ENCODE measurements around the gene ZNF684. TPM values are rescaled to one million over a fixed set of nuclear protein-coding genes. Genes with fewer than 3 reads are reported as not detected.
"Not testable (repeated sequence)": the region's sequence is repeated elsewhere in the genome, so short reads cannot be mapped to it uniquely, and the experiment has no call there.

ZNF684 gene
- total RNA-seq, 1 donor: 4.1 TPM

DNA sequence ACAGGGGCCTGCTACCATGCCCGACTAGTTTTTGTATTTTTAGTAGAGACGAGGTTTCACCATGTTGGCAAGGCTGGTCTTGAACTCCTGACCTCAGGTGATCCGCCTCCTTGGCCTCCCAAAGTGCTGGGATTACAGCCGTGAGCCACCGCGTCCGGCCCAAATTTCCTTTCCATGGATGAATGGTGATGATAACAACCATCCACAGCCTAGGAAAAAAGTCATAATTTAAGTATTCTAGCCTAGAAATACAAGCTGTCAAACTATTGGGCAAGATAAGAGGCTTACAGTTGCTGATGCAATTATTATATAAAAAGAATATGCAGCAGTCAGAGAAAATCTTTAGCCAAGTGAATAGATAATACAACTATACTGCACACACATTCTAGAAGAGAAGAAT, 23.4 kb downstream of the ZNF684 start:
- not testable (repeated sequence) for H3K4me1 ChIP-seq (ENCODE audit: insufficient read depth, low read length); H3K4me3 ChIP-seq (ENCODE audit: low read length); H3K27me3 ChIP-seq (ENCODE audit: insufficient read depth, low read length); H3K9me3 ChIP-seq (ENCODE audit: low read depth, low read length)

- H3K4me3 ChIP-seq (ENCODE audit: low read length): no peak overlapping the region
- H3K27me3 ChIP-seq (ENCODE audit: insufficient read depth, low read length): no peaks in the 10 kb centered on the region
- no peaks in the 10 kb centered on the region for H3K4me1 ChIP-seq (ENCODE audit: insufficient read depth, low read length)
- H3K9me3 ChIP-seq (ENCODE audit: low read depth, low read length): no peaks in the 10 kb centered on the region
Measured at GRCh38 chr1:40556121-40556520, 24.7 kb downstream of the ZNF684 start.

- not testable (repeated sequence) for H3K27me3 ChIP-seq (ENCODE audit: insufficient read depth, low read length); H3K9me3 ChIP-seq (ENCODE audit: low read depth, low read length); H3K4me1 ChIP-seq (ENCODE audit: insufficient read depth, low read length); H3K4me3 ChIP-seq (ENCODE audit: low read length)
Measured at GRCh38 chr1:40558241-40558640, 26.8 kb downstream of the ZNF684 start.

DNA sequence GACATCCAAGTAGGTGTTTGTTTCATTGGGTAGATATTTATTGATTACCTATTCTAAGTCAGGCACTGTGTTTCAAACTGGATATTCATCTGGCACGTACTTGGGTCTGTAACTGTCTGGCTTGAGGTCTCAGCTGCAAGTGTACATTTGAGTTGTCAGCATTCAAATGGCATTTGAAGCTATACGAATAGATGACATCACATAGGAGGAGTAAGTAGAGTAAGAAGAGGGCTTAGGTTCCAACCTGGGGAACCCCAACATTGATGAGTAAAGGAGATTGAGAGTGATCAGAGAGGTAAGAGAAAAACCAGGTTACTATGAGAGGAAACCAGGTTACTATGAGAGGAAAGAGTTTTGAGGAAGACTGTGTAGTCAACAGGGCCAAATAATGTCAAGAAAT, 30.7 kb downstream of the ZNF684 start:
- no peak overlapping the region for H3K4me3 ChIP-seq (ENCODE audit: low read length)
- no peaks in the 10 kb centered on the region for H3K27me3 ChIP-seq (ENCODE audit: insufficient read depth, low read length)
- no peaks in the 10 kb centered on the region for H3K4me1 ChIP-seq (ENCODE audit: insufficient read depth, low read length)
- H3K9me3 ChIP-seq (ENCODE audit: low read depth, low read length): no peaks in the 10 kb centered on the region

GRCh38 chr1:40563266-40563665, 31.8 kb downstream of the ZNF684 start:
- Histone ChIP-seq H3K27me3 (ENCODE audit: insufficient read depth, low read length) (no peaks in the 10 kb centered on the region), H3K4me3 (ENCODE audit: low read length) (no peak overlapping the region), H3K4me1 (ENCODE audit: insufficient read depth, low read length) (no peaks in the 10 kb centered on the region), H3K9me3 (ENCODE audit: low read depth, low read length) (no peaks in the 10 kb centered on the region)

DNA sequence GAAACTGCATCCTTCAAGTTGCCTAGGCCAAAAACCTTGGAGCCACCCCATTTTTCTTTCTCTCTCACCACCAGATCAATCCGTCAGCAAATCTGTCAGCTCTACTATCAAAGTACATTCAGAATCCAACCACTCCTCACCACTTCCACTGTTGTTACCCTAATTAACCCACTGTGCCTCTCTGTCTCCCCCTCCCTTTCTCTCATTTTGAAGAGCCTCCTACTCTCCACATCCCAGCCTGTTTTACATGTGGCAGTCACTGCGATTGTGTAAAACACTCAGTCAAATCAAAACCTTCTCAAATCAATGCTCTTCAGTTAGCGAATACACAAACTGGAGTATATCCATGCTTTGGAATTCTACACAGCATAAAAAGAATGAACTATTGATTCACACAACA, 33.1 kb downstream of the ZNF684 start:
- H3K9me3 ChIP-seq (ENCODE audit: low read depth, low read length): no peaks in the 10 kb centered on the region
- H3K4me1 ChIP-seq (ENCODE audit: insufficient read depth, low read length): no peaks in the 10 kb centered on the region
- no peak overlapping the region for H3K4me3 ChIP-seq (ENCODE audit: low read length)
- no peaks in the 10 kb centered on the region for H3K27me3 ChIP-seq (ENCODE audit: insufficient read depth, low read length)

- Histone ChIP-seq H3K4me3 (ENCODE audit: low read length) (no peak overlapping the region), H3K4me1 (ENCODE audit: insufficient read depth, low read length) (no peaks in the 10 kb centered on the region), H3K9me3 (ENCODE audit: low read depth, low read length) (no peaks in the 10 kb centered on the region), H3K27me3 (ENCODE audit: insufficient read depth, low read length) (no peaks in the 10 kb centered on the region)
Measured at GRCh38 chr1:40564913-40565312, 33.5 kb downstream of the ZNF684 start.

DNA sequence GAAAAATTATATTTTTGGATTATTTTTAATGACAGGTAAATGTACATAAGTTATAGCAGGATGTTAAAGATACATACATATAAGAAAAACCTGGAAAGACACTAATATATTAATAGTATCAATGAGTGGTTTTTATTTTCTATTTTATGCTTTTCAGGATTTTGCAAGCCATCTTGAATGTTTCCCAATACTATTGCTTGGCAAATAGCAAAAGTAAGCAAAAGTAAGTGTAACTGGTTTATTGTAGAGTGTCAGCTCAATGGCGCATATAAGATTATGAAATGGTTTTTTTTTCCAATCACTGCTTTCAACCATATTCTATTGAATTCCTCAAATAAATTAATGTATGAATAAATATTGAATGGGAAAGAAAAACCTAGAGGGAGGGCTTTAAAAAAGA, 36.4 kb downstream of the ZNF684 start:
- H3K4me3 ChIP-seq (ENCODE audit: low read length): no peak overlapping the region
- H3K27me3 ChIP-seq (ENCODE audit: insufficient read depth, low read length): no peaks in the 10 kb centered on the region
- H3K9me3 ChIP-seq (ENCODE audit: low read depth, low read length): no peaks in the 10 kb centered on the region
- no peaks in the 10 kb centered on the region for H3K4me1 ChIP-seq (ENCODE audit: insufficient read depth, low read length)

- not testable (repeated sequence) for H3K4me3 ChIP-seq (ENCODE audit: low read length); H3K27me3 ChIP-seq (ENCODE audit: insufficient read depth, low read length)
Measured at GRCh38 chr1:40574805-40575204, 43.4 kb downstream of the ZNF684 start.

GRCh38 chr1:40575336-40575735, 43.9 kb downstream of the ZNF684 start:
- H3K9me3 ChIP-seq (ENCODE audit: low read depth, low read length): no peaks in the 10 kb centered on the region
- no peak overlapping the region for H3K4me3 ChIP-seq (ENCODE audit: low read length)
- no peaks in the 10 kb centered on the region for H3K4me1 ChIP-seq (ENCODE audit: insufficient read depth, low read length)
- no peaks in the 10 kb centered on the region for H3K27me3 ChIP-seq (ENCODE audit: insufficient read depth, low read length)

More at GRCh38 chr1:40574805-40575204, 43.4 kb downstream of the ZNF684 start:
- not testable (repeated sequence) for H3K9me3 ChIP-seq (ENCODE audit: low read depth, low read length); H3K4me1 ChIP-seq (ENCODE audit: insufficient read depth, low read length)

- Histone ChIP-seq H3K4me3 (ENCODE audit: low read length) (no peak overlapping the region), H3K4me1 (ENCODE audit: insufficient read depth, low read length) (no peaks in the 10 kb centered on the region)
Measured at GRCh38 chr1:40582116-40582515, 50.7 kb downstream of the ZNF684 start.

DNA sequence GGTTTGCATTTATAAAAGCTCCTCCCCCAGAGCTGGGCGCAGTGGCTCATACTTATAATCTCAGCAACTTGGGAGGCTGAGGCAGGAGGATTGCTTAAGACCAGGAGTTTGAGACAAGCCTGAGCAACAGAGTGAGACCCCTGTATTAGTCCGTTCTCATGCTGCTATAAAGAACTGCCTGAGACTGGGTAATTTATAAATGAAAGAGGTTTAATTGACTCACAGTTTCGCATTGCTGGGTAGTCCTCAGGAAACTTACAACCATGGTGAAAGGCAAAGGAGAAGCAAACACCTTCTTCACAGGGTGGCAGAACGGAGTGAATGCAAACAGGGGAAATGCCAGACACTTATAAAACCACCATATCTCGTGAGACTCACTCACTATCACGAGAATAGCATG, 52.5 kb downstream of the ZNF684 start:
- Histone ChIP-seq H3K9me3 (ENCODE audit: low read depth, low read length) (no peaks in the 10 kb centered on the region), H3K27me3 (ENCODE audit: insufficient read depth, low read length) (no peaks in the 10 kb centered on the region), H3K4me3 (ENCODE audit: low read length) (no peak overlapping the region), H3K4me1 (ENCODE audit: insufficient read depth, low read length) (no peaks in the 10 kb centered on the region)

More at GRCh38 chr1:40582116-40582515, 50.7 kb downstream of the ZNF684 start:
- Histone ChIP-seq H3K27me3 (ENCODE audit: insufficient read depth, low read length) (no peaks in the 10 kb centered on the region), H3K9me3 (ENCODE audit: low read depth, low read length) (no peaks in the 10 kb centered on the region)

GRCh38 chr1:40588586-40588985, 57.1 kb downstream of the ZNF684 start:
- no peak overlapping the region for H3K4me3 ChIP-seq (ENCODE audit: low read length)
- H3K4me1 ChIP-seq (ENCODE audit: insufficient read depth, low read length): peaks cover 8% of the 10 kb centered on the region
- no peaks in the 10 kb centered on the region for H3K27me3 ChIP-seq (ENCODE audit: insufficient read depth, low read length)
- H3K9me3 ChIP-seq (ENCODE audit: low read depth, low read length): no peaks in the 10 kb centered on the region

DNA sequence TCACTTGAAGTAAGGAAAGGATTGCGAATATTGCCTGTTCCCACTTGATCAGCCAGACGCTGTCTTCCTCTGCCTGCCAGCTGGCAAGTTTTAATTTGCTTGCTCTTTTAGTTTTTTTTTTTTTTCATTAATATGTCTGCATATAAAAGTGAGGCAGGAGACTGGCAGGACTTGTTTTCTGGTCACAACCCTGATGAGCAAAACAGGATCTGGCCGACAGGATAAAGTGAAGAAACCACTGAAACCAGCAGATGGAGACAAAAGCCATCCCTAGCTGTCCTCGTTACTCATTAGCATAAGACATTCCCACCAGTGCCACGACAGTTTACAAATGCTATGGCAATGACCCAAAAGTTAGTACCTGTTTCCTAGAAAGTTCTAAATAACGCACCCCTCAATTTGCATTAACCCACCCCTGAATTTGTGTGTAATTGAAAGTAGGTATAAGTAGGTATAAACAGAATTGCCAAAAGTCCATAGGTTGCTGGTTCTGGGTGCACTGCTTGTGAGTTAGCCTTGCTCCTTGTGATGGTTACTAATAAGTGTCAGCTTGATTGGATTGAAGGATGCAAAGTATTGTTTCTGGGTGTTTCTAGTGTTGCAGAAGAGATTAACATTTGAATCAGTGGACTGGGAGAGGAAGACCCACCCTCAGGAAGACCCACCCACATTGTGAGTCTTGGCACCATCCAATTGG, 60.8 kb downstream of the ZNF684 start:
- Histone ChIP-seq H3K4me3 (ENCODE audit: low read length) (no peak overlapping the region), H3K27me3 (ENCODE audit: insufficient read depth, low read length) (no peaks in the 10 kb centered on the region), H3K9me3 (ENCODE audit: low read depth, low read length) (no peaks in the 10 kb centered on the region), H3K4me1 (ENCODE audit: insufficient read depth, low read length) (peaks cover 14% of the 10 kb centered on the region)

GRCh38 chr1:40593449-40594186, 62.2 kb downstream of the ZNF684 start:
- H3K4me3 ChIP-seq (ENCODE audit: low read length): no peak overlapping the region
- H3K27me3 ChIP-seq (ENCODE audit: insufficient read depth, low read length): no peaks in the 10 kb centered on the region
- H3K4me1 ChIP-seq (ENCODE audit: insufficient read depth, low read length): peaks cover 14% of the 10 kb centered on the region
- no peaks in the 10 kb centered on the region for H3K9me3 ChIP-seq (ENCODE audit: low read depth, low read length)

- Histone ChIP-seq H3K9me3 (ENCODE audit: low read depth, low read length) (no peaks in the 10 kb centered on the region), H3K4me1 (ENCODE audit: insufficient read depth, low read length) (peaks cover 15% of the 10 kb centered on the region), H3K4me3 (ENCODE audit: low read length) (no peak overlapping the region), H3K27me3 (ENCODE audit: insufficient read depth, low read length) (no peaks in the 10 kb centered on the region)
Measured at GRCh38 chr1:40594187-40594531, 62.7 kb downstream of the ZNF684 start.

Measured in mononuclear cell (primary cell).